A549 (cell line): ENCODE results near the gene PRKN. TPM values are rescaled to one million over a fixed set of nuclear protein-coding genes. Genes with fewer than 3 reads are reported as not detected.

ENCODE experiments used
- ATAC-seq, 2 experiments: fragments of 200-7000 bp in 1 of 2; fragments of >200 bp in 1 of 2; cut with Nextera tagmentation in 1 of 2; cut with Tn5 transposase in 1 of 2; 3 replicates each; pipeline versions ENCODE4 v1.8.0 to v1.9.1; 2018 to 2020; ENCODE audit warnings: mild to moderate bottlenecking in 1 of 2, moderate library complexity in 1 of 2
- CTCF ChIA-PET: fragments of 300-600 bp; sonication (Branson Sonifier 250); formaldehyde crosslinking; extraction: SDS; loops from one replicate; lab custom pipeline; 2021; ENCODE audit warnings: antibody characterized with exemption, inconsistent platforms; lab: Yijun Ruan, JAX
- POLR2A ChIA-PET: fragments of 350-600 bp; formaldehyde crosslinking; extraction: SDS; loops from one replicate; lab custom pipeline; 2021; ENCODE audit warnings: antibody characterized with exemption, inconsistent platforms; lab: Yijun Ruan, JAX
- DNase-seq, 2 experiments: peaks; one replicate each; pipeline versions ENCODE4 v3.0.0 to v3.0.0-alpha.2; 2011 to 2016; ENCODE audit warnings: low read depth in 1 of 2, low spot score in 1 of 2
- FAIRE-seq: peaks from 2 replicates; lab custom pipeline; 2011; peaks lifted over from hg19 to GRCh38; lab: Jason Lieb, UNC
- H3K27ac ChIP-seq, 2 experiments: fragments of >200 bp; sonication (Bioruptor Twin); formaldehyde crosslinking; 3 replicates each; pipeline ENCODE4 v1.5.1; 2016 to 2017
- H3K4me1 ChIP-seq: fragments of >200 bp; sonication (Bioruptor Twin); formaldehyde crosslinking; 3 replicates; pipeline ENCODE4 v1.6.1; 2016
- H3K4me2 ChIP-seq: fragments of >200 bp; sonication (Bioruptor Twin); formaldehyde crosslinking; 3 replicates; pipeline ENCODE4 v1.6.1; 2016
- H3K4me3 ChIP-seq: fragments of >200 bp; sonication (Bioruptor Twin); formaldehyde crosslinking; 3 replicates; pipeline ENCODE4 v1.5.1; 2016
- H3K9me3 ChIP-seq: fragments of >200 bp; sonication (Bioruptor Twin); formaldehyde crosslinking; 3 replicates; pipeline ENCODE4 v1.6.1; 2016
- CBX2 ChIP-seq: fragments of 200-600 bp; sonication (generic); IDR thresholded peaks from 2 replicates; pipeline ENCODE4 v1.6.1; 2016; ENCODE audit warnings: low read depth, mild to moderate bottlenecking, borderline replicate concordance
- CBX8 ChIP-seq: fragments of 200-600 bp; sonication (generic); IDR thresholded peaks from 2 replicates; pipeline ENCODE4 v1.6.1; 2016
- EHMT2 ChIP-seq: fragments of 200-600 bp; sonication (generic); IDR thresholded peaks from 2 replicates; pipeline ENCODE4 v1.6.1; 2016; ENCODE audit warnings: antibody characterized with exemption, low read depth, mild to moderate bottlenecking, moderate library complexity
- ELK1 ChIP-seq: fragments of 150-350 bp; IDR thresholded peaks from 2 replicates; pipeline ENCODE4 v1.6.1; 2014; ENCODE audit warnings: low read depth, mild to moderate bottlenecking, low read length
- ESRRA ChIP-seq: fragments of 150-350 bp; IDR thresholded peaks from 2 replicates; pipeline ENCODE4 v1.6.1; 2014; ENCODE audit warnings: mild to moderate bottlenecking, low read length, borderline replicate concordance
- FOSL2 ChIP-seq, 2 experiments: fragments of 450-650 bp in 1 of 2; fragments of >200 bp in 1 of 2; sonication (Bioruptor Twin) in 1 of 2; formaldehyde crosslinking; IDR thresholded peaks; 2 replicates each; pipeline versions ENCODE4 v1.5.0 to v1.6.1; 2016 to 2020; ENCODE audit warnings: mild to moderate bottlenecking in 1 of 2, moderate library complexity in 1 of 2
- HOXA7 ChIP-seq: fragments of 250-450 bp; sonication (Bioruptor Pico); IDR thresholded peaks from 2 replicates; pipeline ENCODE4 v1.5.0; 2020; ENCODE audit warnings: mild to moderate bottlenecking, moderate library complexity
- HOXB13 ChIP-seq: fragments of 250-450 bp; sonication (Bioruptor Pico); IDR thresholded peaks from 2 replicates; pipeline ENCODE4 v1.5.0; 2020; ENCODE audit warnings: low read depth, mild to moderate bottlenecking, moderate library complexity
- JUN ChIP-seq, 2 experiments: fragments of >200 bp; sonication (Bioruptor Twin); formaldehyde crosslinking; IDR thresholded peaks; 2 replicates in 1 of 2; 3 replicates in 1 of 2; pipeline ENCODE4 v1.6.1; 2016 to 2017
- KDM5A ChIP-seq: fragments of 200-600 bp; sonication (generic); IDR thresholded peaks from 2 replicates; pipeline ENCODE4 v1.6.1; 2016; ENCODE audit warnings: antibody characterized with exemption, mild to moderate bottlenecking
- MAFK ChIP-seq: fragments of 450-650 bp; IDR thresholded peaks from 2 replicates; pipeline ENCODE4 v1.6.1; 2014; ENCODE audit not compliant: partially characterized antibody
- NFE2L2 ChIP-seq: fragments of 150-350 bp; conservative IDR thresholded peaks from 2 replicates; pipeline ENCODE4 v1.6.1; 2014; ENCODE audit warnings: low read length
- NR3C1 ChIP-seq: fragments of >200 bp; sonication (Bioruptor Twin); formaldehyde crosslinking; IDR thresholded peaks from 3 replicates; pipeline ENCODE4 v1.6.1; 2017
- POLR2A ChIP-seq: IDR thresholded peaks from 2 replicates; pipeline ENCODE4 v1.6.1; 2012; ENCODE audit warnings: mild to moderate bottlenecking, low read length
- POLR2AphosphoS2 ChIP-seq: conservative IDR thresholded peaks from 2 replicates; pipeline ENCODE4 v1.6.1; 2012; ENCODE audit warnings: low read length, improper control_type of control experiment, inconsistent platforms
- RCOR1 ChIP-seq: fragments of 150-350 bp; IDR thresholded peaks from 2 replicates; pipeline ENCODE4 v1.6.1; 2014; ENCODE audit warnings: antibody characterized with exemption, low read length, low read depth
- RNF2 ChIP-seq: fragments of 200-600 bp; sonication (generic); IDR thresholded peaks from 2 replicates; pipeline ENCODE4 v1.6.1; 2016; ENCODE audit warnings: low read depth, mild to moderate bottlenecking, antibody characterized with exemption, moderate library complexity, borderline replicate concordance
- SMC3 ChIP-seq: fragments of >200 bp; sonication (Bioruptor Twin); formaldehyde crosslinking; IDR thresholded peaks from 3 replicates; pipeline ENCODE4 v1.6.1; 2018; ENCODE audit warnings: inconsistent platforms
- TFCP2L1 ChIP-seq: fragments of 250-450 bp; sonication (Bioruptor Pico); IDR thresholded peaks from 2 replicates; pipeline ENCODE4 v1.5.0; 2021; ENCODE audit warnings: mild to moderate bottlenecking
- TP53 ChIP-seq: fragments of 250-450 bp; sonication (Bioruptor Pico); IDR thresholded peaks from 2 replicates; pipeline ENCODE4 v1.5.0; 2021; ENCODE audit warnings: mild to moderate bottlenecking, moderate library complexity
- WGBS: methylation state at CpG from one replicate; pipeline ENCODE4 v1.1.6; 2017; ENCODE audit errors: missing lambda C conversion rate; 5-methylcytosine and 5-hydroxymethylcytosine counted together
- polyA plus RNA-seq, 4 experiments: library from polyadenylated mRNA; depleted of rRNA in 3 of 4; stranded (reverse); fragments of >200 nt; fragmentation: RNase III in 1 of 4; extraction: RNeasy Plus Mini Kit Qiagen cat#74134 plus additional on column Dnase treatment in 1 of 4; gene quantifications; 2 replicates in 3 of 4; 3 replicates in 1 of 4; pipeline ENCODE4 v1.2.3, GENCODE V29; 2011 to 2017
- TF ChIP-seq, protein P1 (sequence below): fragments of 450-650 bp; IDR thresholded peaks from 2 replicates; pipeline ENCODE4 v1.6.1; 2014; ENCODE audit warnings: antibody characterized with exemption
- TF ChIP-seq, protein P2 (sequence below): fragments of >200 bp; sonication (Bioruptor Twin); formaldehyde crosslinking; IDR thresholded peaks from 3 replicates; pipeline ENCODE4 v1.6.1; 2016

Gene PRKN
- polyA plus RNA-seq, 2 of the 4 experiments (the other 2 are of a cell fraction): 0.36 to 0.39 TPM

DNA sequence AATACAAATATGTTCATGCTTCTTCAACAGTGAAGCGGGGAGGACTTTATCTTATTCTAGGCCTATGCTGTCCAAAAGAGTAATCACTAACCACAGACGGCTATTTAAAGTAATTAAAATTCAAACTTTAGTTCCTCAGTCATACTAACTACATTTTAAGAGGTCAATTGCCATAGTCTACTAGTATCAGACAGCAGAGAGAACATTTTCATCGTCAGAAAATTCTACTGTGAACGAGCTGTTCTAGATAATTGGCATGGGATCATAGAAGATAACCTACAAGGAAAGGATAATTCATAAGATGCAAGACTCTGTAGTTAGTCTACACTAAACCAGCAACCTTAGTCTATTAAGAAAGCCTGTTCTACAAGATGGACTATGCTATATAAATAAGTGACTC, 44.4 kb downstream of the PRKN start:
- POLR2A ChIA-PET: no interaction called here
- no peak overlapping the region for H3K27ac ChIP-seq
- TF ChIP-seq EHMT2 (no peak), RNF2 (no peak), TP53 (CRISPR knock-in tag) (no peak), CBX2 (no peak), CBX8 (no peak), KDM5A (no peak), JUN (IDR thresholded peaks at IDR 0.05) (no peak), NR3C1 (no peak), MAFK (no peak), HOXA7 (no peak), HOXB13 (no peak), NFE2L2 (no peak)
- TF ChIP-seq, all 56 proteins: peak for 0
- DNase-seq (no peak), ATAC-seq (no peak), FAIRE-seq (no peak)
- Histone ChIP-seq H3K4me3 (no peak overlapping the region), H3K9me3 (no peaks in the 10 kb centered on the region), H3K4me1 (no peaks in the 10 kb centered on the region), H3K4me2 (no peak overlapping the region)
- CTCF ChIA-PET: no interaction called here
- WGBS: 41% methylated on average over 4 of the region's 4 CpGs

- H3K9me3 ChIP-seq: no peaks in the 10 kb centered on the region
- TF ChIP-seq POLR2A: no peak
- TF ChIP-seq, protein P1, sequence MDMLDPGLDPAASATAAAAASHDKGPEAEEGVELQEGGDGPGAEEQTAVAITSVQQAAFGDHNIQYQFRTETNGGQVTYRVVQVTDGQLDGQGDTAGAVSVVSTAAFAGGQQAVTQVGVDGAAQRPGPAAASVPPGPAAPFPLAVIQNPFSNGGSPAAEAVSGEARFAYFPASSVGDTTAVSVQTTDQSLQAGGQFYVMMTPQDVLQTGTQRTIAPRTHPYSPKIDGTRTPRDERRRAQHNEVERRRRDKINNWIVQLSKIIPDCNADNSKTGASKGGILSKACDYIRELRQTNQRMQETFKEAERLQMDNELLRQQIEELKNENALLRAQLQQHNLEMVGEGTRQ: no peak
- no peak for TF ChIP-seq SMC3
- TF ChIP-seq TFCP2L1 (CRISPR knock-in tag): no peak
- TF ChIP-seq FOSL2 (IDR thresholded peaks at IDR 0.05): no peak
- no peak for TF ChIP-seq FOSL2 (CRISPR knock-in tag; IDR thresholded peaks at IDR 0.05)
- DNase-seq: no peak
- H3K4me3 ChIP-seq: no peak overlapping the region
- FAIRE-seq: no peak
- 7% methylated on average over 1 of the region's 1 CpG for WGBS
- no peak overlapping the region for H3K27ac ChIP-seq
- no peak for ATAC-seq
- ChIA-PET CTCF (no interaction called here), POLR2A (no interaction called here)
- no peak overlapping the region for H3K4me2 ChIP-seq
- no peaks in the 10 kb centered on the region for H3K4me1 ChIP-seq
These were observed 46.1 kb downstream of the PRKN start for GRCh38 chr6:162681447-162681846.

DNA sequence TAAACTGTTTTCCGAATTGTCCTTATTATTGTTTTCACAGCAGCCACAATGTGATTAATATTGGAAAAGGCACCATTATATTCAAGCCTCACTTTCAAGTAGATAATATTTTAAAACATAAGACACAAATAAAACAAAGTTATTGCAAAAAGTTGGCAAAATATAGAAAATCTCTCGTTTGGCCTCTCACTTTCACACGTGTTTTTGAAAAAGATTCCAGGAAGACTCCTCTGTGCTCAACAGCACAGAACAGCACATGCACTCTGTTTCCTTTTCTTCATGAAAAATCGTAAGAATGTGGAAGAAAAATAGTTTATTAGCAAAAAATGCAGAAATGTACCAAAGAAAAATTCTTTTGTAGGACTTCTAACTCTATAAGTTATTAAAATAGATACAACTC, 46.7 kb downstream of the PRKN start:
- CTCF ChIA-PET: interaction anchor here (0.5 kb wide), 1 partner anchor 1288 kb away, joined by 3 read pairs; no protein-coding TSS in a partner anchor
- ATAC-seq (no peak), DNase-seq (no peak), FAIRE-seq (no peak)
- H3K9me3 ChIP-seq: no peaks in the 10 kb centered on the region
- no peaks in the 10 kb centered on the region for H3K4me1 ChIP-seq
- H3K4me2 ChIP-seq: no peak overlapping the region
- no peak overlapping the region for H3K4me3 ChIP-seq
- TF ChIP-seq, protein P2, sequence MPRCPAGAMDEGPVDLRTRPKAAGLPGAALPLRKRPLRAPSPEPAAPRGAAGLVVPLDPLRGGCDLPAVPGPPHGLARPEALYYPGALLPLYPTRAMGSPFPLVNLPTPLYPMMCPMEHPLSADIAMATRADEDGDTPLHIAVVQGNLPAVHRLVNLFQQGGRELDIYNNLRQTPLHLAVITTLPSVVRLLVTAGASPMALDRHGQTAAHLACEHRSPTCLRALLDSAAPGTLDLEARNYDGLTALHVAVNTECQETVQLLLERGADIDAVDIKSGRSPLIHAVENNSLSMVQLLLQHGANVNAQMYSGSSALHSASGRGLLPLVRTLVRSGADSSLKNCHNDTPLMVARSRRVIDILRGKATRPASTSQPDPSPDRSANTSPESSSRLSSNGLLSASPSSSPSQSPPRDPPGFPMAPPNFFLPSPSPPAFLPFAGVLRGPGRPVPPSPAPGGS: no peak
- TF ChIP-seq POLR2AphosphoS2 (no peak), ESRRA (no peak), RCOR1 (no peak)
- TF ChIP-seq, all 56 proteins: peak for 0
- POLR2A ChIA-PET: no interaction called here
- H3K27ac ChIP-seq: no peak overlapping the region
- WGBS: 26% methylated on average over 4 of the region's 4 CpGs

DNA sequence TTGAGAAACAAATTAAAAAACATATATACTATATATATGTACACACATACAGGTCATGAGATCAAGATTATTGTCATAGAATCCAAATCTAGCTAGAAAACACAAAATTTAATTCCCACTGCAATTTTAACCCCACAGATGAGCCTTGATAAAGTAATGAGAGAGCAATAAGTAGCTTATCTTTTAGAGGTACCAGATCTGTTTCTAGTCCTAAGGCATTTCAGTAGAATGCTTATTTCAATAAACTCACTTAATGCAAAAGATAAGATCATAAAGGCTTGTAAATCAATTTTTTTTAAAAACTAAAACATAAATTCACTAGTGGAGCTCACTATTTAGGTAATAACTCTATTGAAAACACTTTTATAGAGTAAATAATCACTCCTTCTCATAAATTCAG, 47.2 kb downstream of the PRKN start:
- ATAC-seq: no peak
- H3K4me3 ChIP-seq: no peak overlapping the region
- TF ChIP-seq ELK1: no peak
- no peaks in the 10 kb centered on the region for H3K4me1 ChIP-seq
- H3K9me3 ChIP-seq: no peaks in the 10 kb centered on the region
- DNase-seq: no peak
- H3K27ac ChIP-seq: no peak overlapping the region
- H3K4me2 ChIP-seq: no peak overlapping the region
- CTCF ChIA-PET: interaction anchor here (0.5 kb wide), 1 partner anchor 1288 kb away, joined by 3 read pairs; no protein-coding TSS in a partner anchor
- FAIRE-seq: no peak
- POLR2A ChIA-PET: no interaction called here
